ENCODE measurements around the gene RHOF. TPM values are rescaled to one million over a fixed set of nuclear protein-coding genes. Genes with fewer than 3 reads are reported as not detected.

RHOF gene
- total RNA-seq, 1 donor from 2014 or later = 9.6 TPM

DNA sequence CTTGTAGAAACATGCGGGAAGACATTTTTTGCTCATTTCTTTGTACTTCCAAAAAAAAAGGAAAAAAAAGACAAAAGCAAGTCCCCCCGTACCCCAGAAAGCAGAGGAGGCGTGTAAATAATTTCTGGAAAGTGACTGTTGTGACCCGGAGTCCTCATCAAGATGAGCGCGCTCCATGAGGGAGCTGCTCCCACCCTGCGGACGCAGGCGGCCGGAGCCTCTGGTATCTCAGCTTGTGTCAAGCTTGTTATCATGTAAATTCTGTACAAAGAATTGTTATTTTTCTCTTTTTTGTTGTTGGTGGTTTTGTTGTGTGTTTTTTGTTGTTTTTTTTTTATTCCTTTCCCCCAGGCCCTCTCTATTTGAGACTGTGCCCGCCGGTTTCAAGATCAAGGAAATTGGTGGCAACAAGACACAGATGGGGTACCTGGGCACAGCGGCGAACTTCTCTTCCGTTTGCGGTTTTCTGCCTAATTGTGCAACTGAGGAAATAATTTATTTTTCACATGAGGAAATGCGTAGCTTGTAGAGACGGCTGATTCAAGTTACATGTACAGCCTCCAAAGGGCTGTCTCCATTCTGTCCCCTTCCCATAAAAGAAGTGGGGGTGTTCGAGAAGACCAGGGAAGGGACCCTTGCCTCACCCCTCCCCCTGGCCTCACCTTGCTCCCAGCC, 38.2 kb upstream of the RHOF start:
- Mint-ChIP-seq H3K36me3 (ENCODE audit: low read depth) (peaks cover 36% of the 10 kb centered on the region), H3K27me3 (ENCODE audit: low read depth) (no peaks in the 10 kb centered on the region), H3K27ac (ENCODE audit: unreplicated experiment) (no peak overlapping the region), H3K4me3 (ENCODE audit: unreplicated experiment) (no peak overlapping the region), H3K9me3 (ENCODE audit: low read depth) (no peaks in the 10 kb centered on the region), H3K4me1 (ENCODE audit: low read depth) (no peaks in the 10 kb centered on the region)
- no peak for DNase-seq (ENCODE audit: low spot score)
- TF ChIP-seq CTCF (IDR thresholded peaks at IDR 0.05) = no peak

DNA sequence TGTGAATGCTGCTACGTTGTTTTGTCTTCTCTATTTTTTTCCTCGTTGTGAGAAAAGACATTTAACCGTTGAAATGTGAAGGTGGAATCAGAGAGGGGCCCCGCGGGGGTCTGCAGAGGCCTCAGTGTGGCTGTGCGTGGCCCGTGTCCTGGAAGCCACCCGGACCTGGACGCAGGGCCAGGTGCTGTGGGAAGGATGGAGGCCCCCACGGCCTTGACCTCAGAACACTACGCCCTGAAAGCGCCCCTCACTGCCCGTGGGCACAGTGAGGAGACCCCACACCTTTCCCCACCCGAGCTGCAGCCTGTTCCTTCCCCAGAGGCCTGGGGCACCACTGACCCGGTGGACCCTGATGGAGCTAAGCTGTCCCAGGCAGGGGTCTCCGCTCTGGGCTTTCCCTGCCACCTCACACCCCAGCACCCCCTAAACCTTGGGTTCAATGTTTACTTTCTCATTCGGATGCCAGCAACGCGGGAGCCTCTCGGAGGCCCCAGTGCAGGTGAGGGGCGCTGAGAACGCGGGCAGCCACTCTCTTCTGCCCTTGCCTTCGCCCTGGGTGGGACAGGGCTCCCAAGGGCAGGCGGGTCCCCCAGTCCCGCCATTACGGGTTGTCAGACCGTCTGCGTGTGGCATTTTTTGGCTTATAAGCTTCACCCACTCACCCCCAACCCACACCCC, 37.2 kb upstream of the RHOF start:
- no peak for DNase-seq (ENCODE audit: low spot score)
- TF ChIP-seq CTCF (IDR thresholded peaks at IDR 0.05) = no peak
- H3K27me3 Mint-ChIP-seq (ENCODE audit: low read depth) = no peaks in the 10 kb centered on the region
- H3K27ac Mint-ChIP-seq (ENCODE audit: unreplicated experiment) = no peak overlapping the region
- no peak overlapping the region for H3K4me3 Mint-ChIP-seq (ENCODE audit: unreplicated experiment)
- no peaks in the 10 kb centered on the region for H3K4me1 Mint-ChIP-seq (ENCODE audit: low read depth)
- H3K9me3 Mint-ChIP-seq (ENCODE audit: low read depth) = no peaks in the 10 kb centered on the region
- H3K36me3 Mint-ChIP-seq (ENCODE audit: low read depth) = peaks cover 42% of the 10 kb centered on the region

DNA sequence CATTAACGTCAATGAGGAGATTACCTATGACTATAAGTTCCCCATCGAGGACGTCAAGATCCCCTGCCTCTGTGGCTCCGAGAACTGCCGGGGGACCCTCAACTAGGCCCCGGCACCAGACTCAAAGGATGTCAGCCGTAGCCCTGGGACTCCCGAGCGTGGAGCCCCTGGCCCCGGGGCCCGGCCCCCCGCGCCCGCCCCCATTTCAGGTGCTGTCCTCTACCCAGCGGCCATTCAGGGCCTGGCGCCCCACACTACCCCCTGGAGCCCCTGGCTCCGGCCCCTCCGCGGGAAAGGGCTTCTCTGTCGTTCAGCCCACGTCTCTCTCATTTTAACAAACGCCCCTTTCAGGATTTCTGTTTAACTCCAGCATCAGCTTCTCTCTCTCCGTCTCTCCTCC, 36.6 kb upstream of the RHOF start:
- no peak for TF ChIP-seq CTCF (IDR thresholded peaks at IDR 0.05)
- H3K9me3 Mint-ChIP-seq (ENCODE audit: low read depth) = no peaks in the 10 kb centered on the region
- H3K4me3 Mint-ChIP-seq (ENCODE audit: unreplicated experiment) = no peak overlapping the region
- H3K27me3 Mint-ChIP-seq (ENCODE audit: low read depth) = no peaks in the 10 kb centered on the region
- H3K27ac Mint-ChIP-seq (ENCODE audit: unreplicated experiment) = no peak overlapping the region
- H3K36me3 Mint-ChIP-seq (ENCODE audit: low read depth) = peaks cover 42% of the 10 kb centered on the region
- no peak for DNase-seq (ENCODE audit: low spot score)
- no peaks in the 10 kb centered on the region for H3K4me1 Mint-ChIP-seq (ENCODE audit: low read depth)

DNA sequence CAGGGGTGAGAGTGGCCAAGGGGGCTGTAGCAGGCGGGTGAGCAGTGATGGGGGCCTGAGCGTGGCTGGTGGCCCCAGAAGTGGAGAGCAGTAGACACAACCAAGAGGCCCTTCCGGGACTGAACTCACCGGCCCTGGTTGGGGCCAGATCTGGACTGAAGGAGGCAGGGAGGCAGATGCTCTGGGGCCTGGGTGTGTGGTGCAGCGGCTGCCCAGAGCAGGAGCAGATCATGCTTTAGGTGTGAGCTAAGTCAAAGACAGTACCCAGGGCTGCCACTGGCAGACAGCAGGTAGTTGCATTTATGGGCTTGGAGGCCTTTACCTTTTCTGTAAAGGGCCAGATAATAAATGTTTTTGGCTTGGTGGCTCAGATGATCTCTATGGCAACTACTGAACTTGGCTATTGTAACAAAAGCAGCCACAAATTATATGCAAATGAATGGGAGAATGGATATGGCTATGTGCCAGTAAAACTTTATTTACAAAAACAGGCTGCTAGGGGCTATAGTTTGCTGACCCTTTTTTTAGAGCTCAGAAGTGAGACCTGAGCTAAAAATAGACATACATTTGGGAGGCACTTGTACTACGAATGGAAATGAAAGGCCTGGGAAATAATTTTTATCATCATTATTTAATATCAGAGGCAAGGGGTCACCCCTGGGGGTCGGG, 35.9 kb upstream of the RHOF start:
- DNase-seq (ENCODE audit: low spot score) = no peak
- no peak for TF ChIP-seq CTCF (IDR thresholded peaks at IDR 0.05)
- Mint-ChIP-seq H3K4me3 (ENCODE audit: unreplicated experiment) (no peak overlapping the region), H3K27ac (ENCODE audit: unreplicated experiment) (no peak overlapping the region), H3K27me3 (ENCODE audit: low read depth) (no peaks in the 10 kb centered on the region), H3K9me3 (ENCODE audit: low read depth) (no peaks in the 10 kb centered on the region), H3K4me1 (ENCODE audit: low read depth) (no peaks in the 10 kb centered on the region), H3K36me3 (ENCODE audit: low read depth) (peaks cover 42% of the 10 kb centered on the region)

GRCh38 chr12:121828826-121829225, 35.3 kb upstream of the RHOF start:
- DNase-seq (ENCODE audit: low spot score) = no peak
- no peak for TF ChIP-seq CTCF (IDR thresholded peaks at IDR 0.05)
- H3K27ac Mint-ChIP-seq (ENCODE audit: unreplicated experiment) = no peak overlapping the region
- H3K4me1 Mint-ChIP-seq (ENCODE audit: low read depth) = no peaks in the 10 kb centered on the region
- no peaks in the 10 kb centered on the region for H3K27me3 Mint-ChIP-seq (ENCODE audit: low read depth)
- no peaks in the 10 kb centered on the region for H3K9me3 Mint-ChIP-seq (ENCODE audit: low read depth)
- peaks cover 42% of the 10 kb centered on the region for H3K36me3 Mint-ChIP-seq (ENCODE audit: low read depth)
- no peak overlapping the region for H3K4me3 Mint-ChIP-seq (ENCODE audit: unreplicated experiment)
